Stimulated activated CD4-positive, alpha-beta T cell treated with anti-CD3 and anti-CD28 coated beads, TNF-alpha, amount 100 ng/mL, for 48 hours (primary cell): ENCODE data around the gene MCMBP.

Source experiments
- DNase-seq, 3 donors: peaks; one replicate each; pipeline ENCODE4 v3.0.0-alpha.2; 2020; ENCODE audit warnings: low read depth in 3 of 3

The MCMBP gene

DNA sequence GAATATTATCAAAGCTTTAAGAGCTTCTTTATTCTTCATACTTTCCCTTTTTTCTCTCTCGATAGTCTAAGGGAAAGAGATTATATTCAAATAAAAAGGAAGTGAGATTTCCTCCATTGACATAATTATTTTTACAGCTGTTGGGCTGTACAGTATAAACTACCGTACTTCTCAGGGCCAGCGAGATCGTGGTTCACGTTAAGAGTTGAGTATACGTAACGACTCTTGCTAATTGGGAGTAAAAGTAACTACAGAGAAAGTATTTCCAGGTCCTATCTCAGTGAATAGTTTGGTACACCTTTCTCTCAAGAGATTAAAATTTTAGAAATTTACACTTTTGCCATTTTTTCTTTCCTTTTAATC, 89.0 kb downstream of the MCMBP start:
- no peak for DNase-seq

- no peak for DNase-seq
Measured at GRCh38 chr10:119782981-119783664, 89.5 kb downstream of the MCMBP start.

DNA sequence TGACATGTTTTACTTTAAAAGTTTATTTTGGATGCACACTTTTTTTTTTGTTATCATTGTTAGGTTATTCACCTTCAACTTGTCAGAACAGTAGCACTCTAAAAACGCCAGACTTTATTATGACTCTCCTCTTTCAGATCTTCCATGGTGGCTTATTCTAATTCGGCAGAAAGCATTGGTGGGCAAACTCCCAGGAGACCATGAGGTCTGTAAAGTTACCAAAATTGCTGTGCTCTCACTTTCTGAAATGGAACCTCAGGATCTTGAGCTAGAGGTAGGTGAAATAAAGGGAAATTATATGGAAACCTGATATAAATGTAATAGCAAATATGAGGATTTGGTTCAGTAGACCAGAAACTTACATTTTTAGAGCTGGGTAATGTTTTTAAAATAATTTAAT, 91.1 kb downstream of the MCMBP start:
- DNase-seq: no peak

DNA sequence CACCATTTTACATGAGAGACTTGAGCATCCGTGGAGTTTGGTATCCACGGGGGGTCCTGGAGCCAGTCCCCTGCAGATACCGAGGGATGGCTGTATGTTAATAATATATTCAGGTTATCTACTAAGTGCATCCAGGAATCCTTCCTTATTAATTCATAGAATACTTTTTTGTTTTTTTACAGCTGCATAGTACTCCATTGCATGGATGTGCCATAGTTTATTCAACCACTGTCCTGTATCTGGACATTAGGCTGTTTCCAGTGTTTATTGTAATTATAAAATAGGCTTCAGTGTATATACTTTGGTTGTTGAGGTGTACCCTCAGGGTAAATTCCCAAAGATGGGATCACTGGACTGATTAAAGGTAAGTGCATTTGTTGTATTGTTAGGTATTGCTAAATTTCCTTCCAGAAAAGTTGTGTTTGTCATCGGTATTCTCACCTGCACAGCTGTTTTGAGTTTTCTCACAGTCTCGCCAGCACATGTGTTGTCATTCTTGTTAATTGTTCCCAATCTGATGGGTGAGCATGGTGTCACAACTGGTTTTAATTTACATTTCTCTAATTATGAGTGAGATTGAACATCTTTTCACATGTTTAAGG, 91.7 kb downstream of the MCMBP start:
- no peak for DNase-seq
